WI38 (cell line): ENCODE measurements around the gene EXOC4.

Experiments used
- H3K4me3 ChIP-seq: 2 replicates; pipeline ENCODE4 v1.5.1; 2011; ENCODE audit warnings: low read depth, mild to moderate bottlenecking, control low read depth, low read length
- TF ChIP-seq, protein P1 (sequence below): IDR thresholded peaks from 2 replicates; pipeline ENCODE4 v1.5.1; 2012; ENCODE audit warnings: low read depth, mild to moderate bottlenecking, control low read depth, low read length

EXOC4 gene

DNA sequence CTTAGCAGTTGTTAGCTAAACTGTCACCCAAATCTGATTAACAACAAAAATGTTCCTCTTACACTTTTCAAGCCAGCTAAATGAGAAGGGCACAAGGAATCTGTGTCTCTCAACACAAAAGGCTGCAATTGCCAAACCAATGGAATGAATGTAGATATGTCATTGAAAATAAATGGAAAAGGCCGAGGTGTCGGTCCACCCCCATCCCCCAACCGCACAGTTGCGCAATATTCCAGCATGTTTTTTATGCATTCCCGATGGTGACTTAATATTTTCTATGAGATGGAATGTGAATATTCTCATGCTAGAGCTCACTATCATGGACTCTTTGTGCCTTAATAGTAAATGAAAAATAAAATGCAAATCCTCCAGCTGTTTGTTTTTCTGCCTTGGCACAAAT is 692.6 kb downstream of the EXOC4 start:
- no peak overlapping the region for H3K4me3 ChIP-seq
- TF ChIP-seq, protein P1, sequence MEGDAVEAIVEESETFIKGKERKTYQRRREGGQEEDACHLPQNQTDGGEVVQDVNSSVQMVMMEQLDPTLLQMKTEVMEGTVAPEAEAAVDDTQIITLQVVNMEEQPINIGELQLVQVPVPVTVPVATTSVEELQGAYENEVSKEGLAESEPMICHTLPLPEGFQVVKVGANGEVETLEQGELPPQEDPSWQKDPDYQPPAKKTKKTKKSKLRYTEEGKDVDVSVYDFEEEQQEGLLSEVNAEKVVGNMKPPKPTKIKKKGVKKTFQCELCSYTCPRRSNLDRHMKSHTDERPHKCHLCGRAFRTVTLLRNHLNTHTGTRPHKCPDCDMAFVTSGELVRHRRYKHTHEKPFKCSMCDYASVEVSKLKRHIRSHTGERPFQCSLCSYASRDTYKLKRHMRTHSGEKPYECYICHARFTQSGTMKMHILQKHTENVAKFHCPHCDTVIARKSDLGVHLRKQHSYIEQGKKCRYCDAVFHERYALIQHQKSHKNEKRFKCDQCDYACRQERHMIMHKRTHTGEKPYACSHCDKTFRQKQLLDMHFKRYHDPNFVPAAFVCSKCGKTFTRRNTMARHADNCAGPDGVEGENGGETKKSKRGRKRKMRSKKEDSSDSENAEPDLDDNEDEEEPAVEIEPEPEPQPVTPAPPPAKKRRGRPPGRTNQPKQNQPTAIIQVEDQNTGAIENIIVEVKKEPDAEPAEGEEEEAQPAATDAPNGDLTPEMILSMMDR: no peak

GRCh38 chr7:133947458-133948254 is 694.8 kb downstream of the EXOC4 start:
- TF ChIP-seq, protein P1: no peak
- no peak overlapping the region for H3K4me3 ChIP-seq

DNA sequence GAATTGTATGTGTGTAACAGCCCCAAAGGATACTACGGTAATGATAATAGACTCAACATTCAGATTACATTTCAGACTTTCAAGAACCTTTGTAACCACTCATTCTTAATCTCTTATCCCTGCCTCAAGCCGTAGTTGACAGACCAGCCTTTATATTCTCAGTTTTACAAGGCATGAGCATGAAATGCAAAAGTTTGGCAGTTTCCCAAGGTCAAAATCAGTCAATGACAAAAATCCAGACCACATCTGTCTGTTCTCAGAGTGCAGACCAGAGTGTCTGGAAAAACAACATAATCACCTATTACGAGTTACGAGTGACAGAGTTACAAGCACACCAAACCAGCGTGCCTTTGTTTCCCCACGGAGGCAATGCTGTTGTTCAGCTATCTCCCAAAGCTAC is 695.7 kb downstream of the EXOC4 start:
- H3K4me3 ChIP-seq: no peak overlapping the region
- TF ChIP-seq, protein P1: no peak

- TF ChIP-seq, protein P1: no peak
- H3K4me3 ChIP-seq: no peak overlapping the region
Measured at GRCh38 chr7:133950855-133951254, 698.0 kb downstream of the EXOC4 start.

DNA sequence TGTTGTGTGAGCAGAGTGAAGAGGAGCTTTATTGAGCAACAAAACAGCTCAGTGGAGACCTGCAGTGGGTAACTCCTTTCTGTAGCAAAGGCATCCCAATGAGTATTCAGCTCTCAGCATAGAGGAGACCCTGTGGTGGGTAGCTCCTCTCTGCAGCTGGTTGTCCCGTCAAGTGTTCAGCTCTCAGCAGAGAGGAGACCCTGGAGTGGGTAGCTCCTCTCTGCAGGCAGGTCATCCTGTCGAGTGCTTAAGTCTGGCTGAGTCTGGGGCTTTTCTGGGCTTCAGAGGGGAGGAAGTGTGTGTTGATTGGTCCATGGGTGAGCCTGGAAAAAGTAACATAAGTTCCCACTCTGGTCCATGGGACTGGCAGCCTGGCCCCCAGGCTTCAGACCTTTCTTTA is 702.3 kb downstream of the EXOC4 start:
- H3K4me3 ChIP-seq: no peak overlapping the region
- TF ChIP-seq, protein P1: no peak

DNA sequence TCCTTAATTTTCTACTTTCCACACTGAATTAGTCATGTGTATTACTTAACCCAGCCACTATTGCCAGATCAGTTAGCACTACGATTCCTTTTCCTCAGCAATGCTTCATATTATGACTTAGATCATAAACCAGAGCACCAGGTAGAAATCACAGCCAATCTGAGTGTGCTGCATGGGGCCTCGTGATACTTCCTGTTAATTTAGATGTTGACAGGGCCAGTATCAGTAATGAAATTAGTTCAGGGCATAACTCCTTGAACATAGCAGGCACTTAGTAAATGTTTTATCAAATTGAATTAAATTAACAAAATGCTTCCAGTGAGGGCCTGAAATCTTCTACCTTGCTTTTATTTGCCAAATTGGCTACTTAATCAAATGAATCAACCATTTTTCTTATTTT is 705.0 kb downstream of the EXOC4 start:
- TF ChIP-seq, protein P1: no peak
- no peak overlapping the region for H3K4me3 ChIP-seq

GRCh38 chr7:133958822-133959221 is 705.9 kb downstream of the EXOC4 start:
- TF ChIP-seq, protein P1: no peak
- no peak overlapping the region for H3K4me3 ChIP-seq
